Measurements from ENCODE around the gene TRIM15.

The TRIM15 gene

DNA sequence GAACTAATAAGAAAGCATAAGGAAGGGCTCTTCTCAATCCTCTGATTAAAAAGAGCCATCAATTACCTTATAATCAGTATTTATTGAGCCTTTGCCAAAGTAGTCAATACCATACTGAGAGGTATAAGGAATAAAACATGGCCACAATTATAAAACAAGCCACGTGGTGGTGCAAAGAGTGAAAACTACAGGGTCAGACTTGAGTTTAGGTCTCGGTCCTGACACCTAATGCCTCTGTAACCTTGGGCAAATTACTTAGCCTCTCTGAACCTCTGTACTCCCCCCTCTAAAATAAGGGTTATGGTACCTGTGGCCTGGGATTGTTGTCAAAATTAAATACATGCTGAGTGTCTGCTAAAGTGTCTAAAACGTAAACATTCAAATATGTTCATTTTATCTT is 14.1 kb upstream of the TRIM15 start:
- DNase-seq (ENCODE audit: low read depth) = no peak
- Histone ChIP-seq H3K27me3 (replicated peaks; ENCODE audit: control insufficient read depth, insufficient read depth, low read length) (peaks cover 9% of the 10 kb centered on the region), H3K4me1 (ENCODE audit: control insufficient read depth, insufficient read depth, low read length) (no peaks in the 10 kb centered on the region), H3K9ac (ENCODE audit: low read length) (no peak overlapping the region), H3K4me3 (ENCODE audit: low read length) (no peak overlapping the region), H3K9me3 (ENCODE audit: control insufficient read depth, low read length) (no peaks in the 10 kb centered on the region), H3K36me3 (ENCODE audit: control insufficient read depth, insufficient read depth, low read length, severe bottlenecking) (no peaks in the 10 kb centered on the region)

DNA sequence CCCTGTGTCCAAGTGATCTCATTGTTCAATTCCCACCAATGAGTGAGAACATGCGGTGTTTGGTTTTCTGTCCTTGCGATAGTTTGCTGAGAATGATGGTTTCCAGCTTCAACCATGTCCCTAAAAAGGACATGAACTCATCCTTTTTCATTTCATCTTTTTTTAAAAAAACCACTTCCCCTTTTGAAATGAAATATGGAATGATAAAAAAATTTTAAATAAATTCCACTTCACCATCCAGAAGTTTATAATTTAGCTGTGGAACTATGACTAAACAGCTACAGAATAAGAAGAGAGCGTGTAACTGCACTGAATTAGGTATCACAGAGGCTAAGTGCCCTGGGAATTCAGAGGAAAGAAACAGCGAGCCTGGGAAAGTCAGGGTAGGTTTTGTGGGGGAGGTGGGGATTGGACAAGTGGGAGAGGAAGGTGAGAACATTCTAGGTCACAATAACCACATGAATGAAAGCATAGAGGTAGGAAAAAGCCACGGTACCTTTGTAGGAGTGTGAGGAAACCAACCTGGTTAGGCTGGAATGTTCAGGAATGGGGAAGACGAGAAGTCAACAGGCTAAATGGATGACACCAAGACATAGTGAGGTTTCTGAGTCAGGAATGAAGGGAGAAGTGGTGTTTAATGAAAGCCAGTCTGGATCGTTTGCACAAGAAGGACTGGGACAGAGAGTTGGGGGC is 13.3 kb upstream of the TRIM15 start:
- Histone ChIP-seq H3K4me1 (ENCODE audit: control insufficient read depth, insufficient read depth, low read length) (peaks cover 6% of the 10 kb centered on the region), H3K36me3 (ENCODE audit: control insufficient read depth, insufficient read depth, low read length, severe bottlenecking) (no peaks in the 10 kb centered on the region), H3K4me3 (ENCODE audit: low read length) (no peak overlapping the region), H3K27me3 (replicated peaks; ENCODE audit: control insufficient read depth, insufficient read depth, low read length) (peaks cover 6% of the 10 kb centered on the region), H3K9ac (ENCODE audit: low read length) (no peak overlapping the region), H3K9me3 (ENCODE audit: control insufficient read depth, low read length) (no peaks in the 10 kb centered on the region)
- DNase-seq (ENCODE audit: low read depth) = no peak

DNA sequence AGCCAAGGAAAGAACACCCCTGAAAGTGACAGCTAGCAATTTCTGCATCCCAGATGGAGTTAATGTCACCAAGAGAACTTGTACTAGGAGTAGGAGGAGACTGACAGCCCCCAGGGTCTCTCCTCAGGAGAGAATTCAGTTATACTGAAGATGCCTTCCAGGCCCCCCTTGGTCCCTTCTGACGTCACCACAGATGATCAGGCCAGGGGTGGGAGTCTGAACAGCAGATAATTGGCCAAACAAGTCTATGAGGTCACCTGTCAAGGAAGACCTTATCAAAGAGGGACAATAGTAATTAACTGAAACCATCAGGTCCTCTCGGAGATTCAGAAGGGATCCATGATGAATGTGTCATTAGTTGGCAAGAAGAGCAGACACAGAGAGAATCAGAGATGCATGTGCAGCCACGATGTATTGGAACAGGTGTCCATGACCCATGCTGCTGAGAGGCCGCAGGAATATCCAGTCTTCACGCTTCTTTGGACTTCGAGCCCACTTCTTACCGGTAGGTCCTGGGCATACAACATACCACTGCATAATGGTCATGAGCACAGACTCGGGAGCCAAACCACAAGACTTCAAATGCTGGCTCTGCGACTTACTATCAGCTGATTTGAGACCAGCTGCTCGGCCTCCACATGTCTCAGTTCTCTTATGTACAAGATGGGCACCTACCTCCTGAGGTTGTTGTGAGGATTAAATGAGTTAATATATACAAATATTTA is 12.5 kb upstream of the TRIM15 start:
- H3K4me1 ChIP-seq (ENCODE audit: control insufficient read depth, insufficient read depth, low read length) = peaks cover 15% of the 10 kb centered on the region
- DNase-seq (ENCODE audit: low read depth) = no peak
- no peak overlapping the region for H3K9ac ChIP-seq (ENCODE audit: low read length)
- peaks cover under 1% of the 10 kb centered on the region for H3K27me3 ChIP-seq (replicated peaks; ENCODE audit: control insufficient read depth, insufficient read depth, low read length)
- no peak overlapping the region for H3K4me3 ChIP-seq (ENCODE audit: low read length)
- H3K9me3 ChIP-seq (ENCODE audit: control insufficient read depth, low read length) = no peaks in the 10 kb centered on the region
- H3K36me3 ChIP-seq (ENCODE audit: control insufficient read depth, insufficient read depth, low read length, severe bottlenecking) = no peaks in the 10 kb centered on the region

DNA sequence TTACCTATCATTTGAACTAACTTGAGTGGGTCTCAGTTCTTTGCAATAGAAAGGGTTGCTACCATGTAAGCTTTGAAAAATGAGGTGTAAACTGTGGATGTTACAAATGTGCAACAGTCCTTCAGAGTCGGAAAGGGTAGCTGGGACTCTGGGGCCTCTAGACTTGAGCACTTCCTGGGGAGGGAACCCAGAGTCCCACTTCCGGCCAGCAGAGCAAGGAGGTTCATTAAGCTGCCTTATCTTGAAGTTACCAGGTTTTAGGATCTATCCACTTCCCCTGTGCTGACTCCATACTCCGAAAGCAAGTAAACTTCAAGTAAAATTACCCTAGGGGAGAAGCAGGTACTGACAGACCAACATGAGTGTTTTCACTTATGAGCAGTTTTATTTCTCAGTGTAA is 11.8 kb upstream of the TRIM15 start:
- Histone ChIP-seq H3K9ac (ENCODE audit: low read length) (no peak overlapping the region), H3K36me3 (ENCODE audit: control insufficient read depth, insufficient read depth, low read length, severe bottlenecking) (no peaks in the 10 kb centered on the region), H3K4me1 (ENCODE audit: control insufficient read depth, insufficient read depth, low read length) (peaks cover 22% of the 10 kb centered on the region), H3K4me3 (ENCODE audit: low read length) (no peak overlapping the region), H3K27me3 (replicated peaks; ENCODE audit: control insufficient read depth, insufficient read depth, low read length) (no peaks in the 10 kb centered on the region), H3K9me3 (ENCODE audit: control insufficient read depth, low read length) (no peaks in the 10 kb centered on the region)
- DNase-seq (ENCODE audit: low read depth) = no peak

DNA sequence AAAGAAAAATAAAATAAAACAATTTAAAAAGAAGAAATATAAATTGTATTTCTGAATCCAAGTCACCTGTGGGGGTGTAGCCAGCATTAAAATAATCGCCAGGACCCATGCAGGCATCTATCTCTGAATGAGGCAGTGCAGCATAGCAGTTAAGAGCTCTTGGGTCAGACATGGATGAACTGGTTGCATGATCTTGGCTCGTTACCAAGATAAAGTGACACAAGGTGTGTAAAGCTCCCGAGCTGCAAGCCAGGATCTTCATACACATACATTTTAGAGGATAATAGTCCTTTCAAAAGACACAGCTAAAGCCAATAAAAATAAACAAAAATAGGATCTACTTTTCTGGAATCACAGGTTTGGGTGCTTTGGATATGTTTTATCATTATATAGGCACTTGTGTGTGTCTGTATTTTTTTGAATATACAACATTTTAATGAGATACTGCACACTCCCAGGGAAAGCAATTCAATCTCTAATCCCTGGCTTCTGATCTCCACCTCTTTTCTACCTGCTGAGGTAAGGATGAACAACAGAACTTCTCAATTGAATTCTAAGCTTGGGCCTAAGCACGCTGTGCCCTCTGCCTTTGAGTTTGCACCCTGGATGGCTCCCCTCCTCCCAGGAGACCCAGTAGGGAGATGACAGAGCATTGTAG is 11.2 kb upstream of the TRIM15 start:
- Histone ChIP-seq H3K27me3 (replicated peaks; ENCODE audit: control insufficient read depth, insufficient read depth, low read length) (no peaks in the 10 kb centered on the region), H3K9ac (ENCODE audit: low read length) (no peak overlapping the region), H3K36me3 (ENCODE audit: control insufficient read depth, insufficient read depth, low read length, severe bottlenecking) (no peaks in the 10 kb centered on the region), H3K4me1 (ENCODE audit: control insufficient read depth, insufficient read depth, low read length) (peaks cover 24% of the 10 kb centered on the region), H3K4me3 (ENCODE audit: low read length) (no peak overlapping the region), H3K9me3 (ENCODE audit: control insufficient read depth, low read length) (no peaks in the 10 kb centered on the region)
- DNase-seq (ENCODE audit: low read depth) = no peak

DNA sequence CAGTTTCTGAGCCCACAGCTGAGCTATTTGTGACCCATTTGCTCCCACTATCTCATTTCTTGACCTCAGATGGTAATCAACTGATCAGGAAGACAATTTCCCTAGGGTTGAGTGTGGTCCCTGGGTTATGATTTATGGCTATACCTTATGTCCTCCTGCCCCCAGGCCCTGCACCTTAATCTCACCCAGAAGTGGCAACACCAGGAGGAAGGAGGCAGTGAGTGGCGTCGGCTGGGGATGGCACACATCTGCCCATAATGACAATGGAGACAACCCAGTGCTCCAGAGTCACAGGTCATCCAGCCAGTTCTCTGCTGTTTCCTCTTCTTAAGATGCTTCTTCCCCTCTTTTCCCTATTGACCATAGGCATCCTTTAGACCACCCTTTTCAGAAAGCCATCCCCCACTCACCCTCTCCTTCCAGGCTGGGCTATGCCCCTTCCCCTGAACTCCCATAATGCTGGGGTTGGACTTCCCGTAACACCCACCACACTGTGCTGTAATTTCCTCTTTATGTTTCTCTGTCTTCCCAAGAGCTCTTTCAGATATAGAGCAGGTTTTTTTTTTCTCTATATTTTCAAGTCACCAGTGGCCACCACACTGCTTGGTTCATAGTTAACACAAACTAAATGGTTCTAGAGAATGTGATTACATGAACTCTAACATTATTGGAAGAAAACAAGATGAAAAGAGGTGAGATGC is 10.3 kb upstream of the TRIM15 start:
- DNase-seq (ENCODE audit: low read depth) = no peak
- Histone ChIP-seq H3K36me3 (ENCODE audit: control insufficient read depth, insufficient read depth, low read length, severe bottlenecking) (no peaks in the 10 kb centered on the region), H3K4me3 (ENCODE audit: low read length) (no peak overlapping the region), H3K27me3 (replicated peaks; ENCODE audit: control insufficient read depth, insufficient read depth, low read length) (no peaks in the 10 kb centered on the region), H3K4me1 (ENCODE audit: control insufficient read depth, insufficient read depth, low read length) (peaks cover 24% of the 10 kb centered on the region), H3K9ac (ENCODE audit: low read length) (no peak overlapping the region), H3K9me3 (ENCODE audit: control insufficient read depth, low read length) (no peaks in the 10 kb centered on the region)

DNA sequence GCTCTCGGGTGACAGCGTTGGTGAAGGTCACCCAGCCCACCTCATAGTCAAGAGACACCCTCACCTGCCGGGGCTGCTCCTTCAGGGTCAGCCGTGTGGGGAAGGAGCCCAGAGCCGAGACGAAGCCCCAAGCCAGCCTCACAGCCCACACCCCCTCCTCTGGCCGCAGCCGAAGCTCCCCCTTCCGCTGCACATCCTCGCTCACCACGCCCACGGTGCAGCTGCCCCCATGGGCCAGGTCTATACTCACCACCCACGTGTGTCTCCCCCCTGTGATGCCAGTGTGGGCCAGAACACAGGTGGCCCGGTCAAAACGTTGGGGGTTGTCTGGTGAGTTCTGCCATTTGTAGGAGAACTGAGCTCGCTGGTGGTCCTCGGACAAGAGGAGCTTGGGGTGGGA is 9.3 kb upstream of the TRIM15 start:
- H3K36me3 ChIP-seq (ENCODE audit: control insufficient read depth, insufficient read depth, low read length, severe bottlenecking) = no peaks in the 10 kb centered on the region
- no peaks in the 10 kb centered on the region for H3K9me3 ChIP-seq (ENCODE audit: control insufficient read depth, low read length)
- no peaks in the 10 kb centered on the region for H3K27me3 ChIP-seq (replicated peaks; ENCODE audit: control insufficient read depth, insufficient read depth, low read length)
- H3K4me3 ChIP-seq (ENCODE audit: low read length) = no peak overlapping the region
- no peak for DNase-seq (ENCODE audit: low read depth)
- no peak overlapping the region for H3K9ac ChIP-seq (ENCODE audit: low read length)
- H3K4me1 ChIP-seq (ENCODE audit: control insufficient read depth, insufficient read depth, low read length) = peaks cover 24% of the 10 kb centered on the region

DNA sequence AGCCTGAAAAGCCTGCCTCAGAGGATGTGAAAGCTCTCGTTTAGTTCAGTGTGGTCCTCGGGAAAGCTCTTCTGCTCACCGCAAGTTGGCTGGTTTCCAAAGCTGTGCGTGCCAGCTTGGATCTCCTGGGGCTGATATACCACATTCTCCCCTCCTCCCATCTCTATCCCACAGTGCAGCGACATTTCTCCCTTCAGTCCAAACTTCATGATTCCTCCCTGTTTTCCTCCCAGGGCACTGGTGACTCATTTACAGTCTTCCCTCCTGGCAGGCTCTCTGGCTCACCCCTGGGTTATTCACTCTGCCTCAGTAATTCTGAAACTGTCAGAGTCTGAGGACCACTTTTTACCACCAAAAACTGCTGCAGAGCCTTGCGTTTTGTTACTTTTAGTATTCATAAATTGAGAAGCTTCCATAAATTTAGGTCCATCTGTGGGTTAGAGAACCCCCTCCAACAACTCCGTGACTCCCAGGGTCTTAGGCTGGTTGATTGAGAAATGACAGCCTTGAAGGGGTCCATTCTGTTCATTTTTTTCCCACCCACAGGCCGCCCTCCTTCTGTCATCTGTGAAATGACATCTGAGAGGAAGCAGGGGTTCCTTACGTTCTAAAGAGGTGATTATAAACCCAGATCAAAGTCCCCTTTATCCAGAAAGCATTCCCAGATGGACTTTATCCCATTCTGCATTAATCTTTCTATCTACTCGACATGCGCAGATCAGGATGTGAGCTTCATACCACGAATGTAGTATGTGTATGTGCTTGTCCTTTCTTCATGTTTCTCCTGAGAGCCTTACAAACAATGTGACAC is 8.4 kb upstream of the TRIM15 start:
- Histone ChIP-seq H3K4me1 (ENCODE audit: control insufficient read depth, insufficient read depth, low read length) (peaks cover 24% of the 10 kb centered on the region), H3K27me3 (replicated peaks; ENCODE audit: control insufficient read depth, insufficient read depth, low read length) (no peaks in the 10 kb centered on the region), H3K9me3 (ENCODE audit: control insufficient read depth, low read length) (no peaks in the 10 kb centered on the region), H3K36me3 (ENCODE audit: control insufficient read depth, insufficient read depth, low read length, severe bottlenecking) (no peaks in the 10 kb centered on the region), H3K9ac (ENCODE audit: low read length) (no peak overlapping the region), H3K4me3 (ENCODE audit: low read length) (no peak overlapping the region)
- DNase-seq (ENCODE audit: low read depth) = peak; percentile 48

DNA sequence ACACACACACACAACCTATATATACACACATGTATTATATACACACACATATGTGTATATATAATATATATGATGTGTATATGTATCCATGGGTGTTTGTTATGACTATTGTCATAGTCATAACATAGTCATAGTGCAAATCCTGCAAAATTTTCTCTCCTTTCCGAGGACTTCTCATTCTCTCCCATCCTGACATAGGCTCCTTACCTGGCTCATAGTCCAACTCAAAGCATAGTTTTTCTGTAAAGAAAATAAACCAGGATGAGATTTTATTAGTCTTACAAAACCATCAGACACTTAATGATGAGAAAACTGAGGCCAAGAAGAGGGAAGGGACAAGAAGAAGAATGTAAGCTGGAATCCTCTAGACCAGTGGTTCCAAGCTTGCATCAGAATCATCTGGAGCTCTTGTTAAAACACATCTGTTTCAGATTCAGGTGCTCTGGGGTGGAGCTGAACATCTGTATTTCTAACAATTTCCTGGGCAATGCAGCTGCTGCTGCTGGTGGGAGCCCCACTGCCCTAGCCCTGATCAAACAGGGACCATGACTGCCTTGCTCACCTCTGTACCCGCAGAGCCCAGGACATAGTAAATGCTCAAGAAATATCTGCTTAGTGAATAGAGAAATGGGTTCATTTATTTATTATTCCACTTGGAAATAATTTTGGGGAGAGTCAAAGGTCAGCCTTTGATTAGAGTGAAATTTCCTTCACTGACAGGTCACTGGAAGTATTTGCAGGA is 7.7 kb upstream of the TRIM15 start:
- no peak overlapping the region for H3K9ac ChIP-seq (ENCODE audit: low read length)
- no peaks in the 10 kb centered on the region for H3K9me3 ChIP-seq (ENCODE audit: control insufficient read depth, low read length)
- no peak for DNase-seq (ENCODE audit: low read depth)
- peaks cover 24% of the 10 kb centered on the region for H3K4me1 ChIP-seq (ENCODE audit: control insufficient read depth, insufficient read depth, low read length)
- H3K36me3 ChIP-seq (ENCODE audit: control insufficient read depth, insufficient read depth, low read length, severe bottlenecking) = no peaks in the 10 kb centered on the region
- H3K4me3 ChIP-seq (ENCODE audit: low read length) = peak overlapping the region; percentile 44
- H3K27me3 ChIP-seq (replicated peaks; ENCODE audit: control insufficient read depth, insufficient read depth, low read length) = no peaks in the 10 kb centered on the region

DNA sequence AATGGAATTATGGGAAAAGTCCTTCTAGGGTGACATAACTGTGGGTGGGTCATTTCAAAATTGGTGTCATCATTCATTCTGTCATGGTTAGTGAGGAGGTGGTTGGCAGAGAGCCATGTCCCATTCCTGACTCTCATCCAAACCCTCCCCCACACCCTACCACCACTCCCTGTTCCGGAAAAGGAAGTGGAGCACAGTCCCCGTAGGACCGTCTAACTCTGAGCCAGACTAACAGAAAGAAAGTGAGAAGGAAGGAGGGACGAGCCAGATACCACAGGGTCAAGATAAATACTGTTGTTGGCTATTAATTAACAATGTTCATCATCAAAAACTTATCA is 7.1 kb upstream of the TRIM15 start:
- H3K36me3 ChIP-seq (ENCODE audit: control insufficient read depth, insufficient read depth, low read length, severe bottlenecking) = no peaks in the 10 kb centered on the region
- no peak for DNase-seq (ENCODE audit: low read depth)
- peak overlapping the region; percentile 44 for H3K4me3 ChIP-seq (ENCODE audit: low read length)
- H3K9me3 ChIP-seq (ENCODE audit: control insufficient read depth, low read length) = no peaks in the 10 kb centered on the region
- H3K4me1 ChIP-seq (ENCODE audit: control insufficient read depth, insufficient read depth, low read length) = peaks cover 24% of the 10 kb centered on the region
- H3K9ac ChIP-seq (ENCODE audit: low read length) = no peak overlapping the region
- H3K27me3 ChIP-seq (replicated peaks; ENCODE audit: control insufficient read depth, insufficient read depth, low read length) = no peaks in the 10 kb centered on the region

Measured in adipocyte (in vitro differentiated cells).